DOHH2 (cell line): ENCODE measurements around the gene NUTM2G.
"Not testable (repeated sequence)": the region's sequence is repeated elsewhere in the genome, so short reads cannot be mapped to it uniquely, and the experiment has no call there.

Experiments
- EZH2phosphoT487 ChIP-seq: fragments of 200-600 bp; sonication (generic); IDR thresholded peaks from 2 replicates; pipeline ENCODE4 v1.6.1; 2017; ENCODE audit warnings: borderline replicate concordance, mild to moderate bottlenecking, antibody characterized with exemption, low read length, moderate library complexity, mixed read lengths
- TF ChIP-seq, protein P1 (sequence below): fragments of 200-600 bp; sonication (generic); IDR thresholded peaks from one replicate; pipeline ENCODE4 v1.5.1; 2014; ENCODE audit warnings: antibody characterized with exemption, mild to moderate bottlenecking, low read depth, low read length; ENCODE audit not compliant: poor library complexity, severe bottlenecking

DNA sequence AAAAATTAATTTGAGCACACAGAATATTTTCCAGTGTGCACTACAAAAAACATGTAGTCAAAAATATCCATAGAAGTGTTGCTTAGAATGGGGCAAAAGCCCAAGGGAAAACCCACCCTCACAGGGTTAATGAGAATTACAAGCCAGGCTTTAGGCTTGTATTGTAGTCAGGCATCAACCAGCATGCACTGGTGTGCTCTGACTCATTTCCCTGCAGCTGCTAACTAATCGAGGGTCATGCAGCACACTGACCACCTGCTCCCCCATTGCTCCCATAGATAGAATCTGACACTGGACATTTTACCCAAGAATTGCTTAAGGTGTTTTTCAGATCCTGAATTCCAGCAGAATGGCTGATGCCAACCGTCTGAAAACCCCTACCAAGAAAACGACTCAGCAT is 20.2 kb upstream of the NUTM2G start:
- TF ChIP-seq, protein P1, sequence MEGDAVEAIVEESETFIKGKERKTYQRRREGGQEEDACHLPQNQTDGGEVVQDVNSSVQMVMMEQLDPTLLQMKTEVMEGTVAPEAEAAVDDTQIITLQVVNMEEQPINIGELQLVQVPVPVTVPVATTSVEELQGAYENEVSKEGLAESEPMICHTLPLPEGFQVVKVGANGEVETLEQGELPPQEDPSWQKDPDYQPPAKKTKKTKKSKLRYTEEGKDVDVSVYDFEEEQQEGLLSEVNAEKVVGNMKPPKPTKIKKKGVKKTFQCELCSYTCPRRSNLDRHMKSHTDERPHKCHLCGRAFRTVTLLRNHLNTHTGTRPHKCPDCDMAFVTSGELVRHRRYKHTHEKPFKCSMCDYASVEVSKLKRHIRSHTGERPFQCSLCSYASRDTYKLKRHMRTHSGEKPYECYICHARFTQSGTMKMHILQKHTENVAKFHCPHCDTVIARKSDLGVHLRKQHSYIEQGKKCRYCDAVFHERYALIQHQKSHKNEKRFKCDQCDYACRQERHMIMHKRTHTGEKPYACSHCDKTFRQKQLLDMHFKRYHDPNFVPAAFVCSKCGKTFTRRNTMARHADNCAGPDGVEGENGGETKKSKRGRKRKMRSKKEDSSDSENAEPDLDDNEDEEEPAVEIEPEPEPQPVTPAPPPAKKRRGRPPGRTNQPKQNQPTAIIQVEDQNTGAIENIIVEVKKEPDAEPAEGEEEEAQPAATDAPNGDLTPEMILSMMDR, result not testable (repeated sequence)
- not testable (repeated sequence) for TF ChIP-seq EZH2phosphoT487
